Neural cell (in vitro differentiated cells): Measurements from ENCODE around the gene PCYT2. TPM values are rescaled to one million over a fixed set of nuclear protein-coding genes. Genes with fewer than 3 reads are reported as not detected.

Experiments used
- H2AFZ ChIP-seq: fragments of 200-600, 300-800 bp; sonication (generic), shearing (Covaris generic); 2 replicates; pipeline ENCODE4 v1.6.0; 2014; ENCODE audit warnings: low read depth, mild to moderate bottlenecking, antibody characterized with exemption, low read length, moderate library complexity
- H3F3A ChIP-seq: fragments of 200-600 bp; shearing (Covaris generic); 2 replicates; pipeline ENCODE4 v1.6.1; 2016; ENCODE audit warnings: mild to moderate bottlenecking, moderate library complexity, mixed read lengths, antibody characterized with exemption, low read length; ENCODE audit not compliant: insufficient read depth, poor library complexity, severe bottlenecking
- H3K27ac ChIP-seq: fragments of 200-600, 300-800 bp; sonication (generic), shearing (Covaris generic); 2 replicates; pipeline ENCODE4 v1.5.1; 2014; ENCODE audit warnings: mild to moderate bottlenecking, low read length, moderate library complexity
- H3K27me3 ChIP-seq: fragments of 300-800, 200-600 bp; sonication (generic), shearing (Covaris generic); 2 replicates; pipeline ENCODE4 v1.6.0; 2014; ENCODE audit warnings: mild to moderate bottlenecking, low read depth, low read length, moderate library complexity; ENCODE audit not compliant: insufficient read depth
- H3K36me3 ChIP-seq: fragments of 300-800, 200-600 bp; sonication (generic), shearing (Covaris generic); 2 replicates; pipeline ENCODE4 v1.5.1; 2014; ENCODE audit warnings: mild to moderate bottlenecking, antibody characterized with exemption, low read length, moderate library complexity; ENCODE audit not compliant: insufficient read depth
- H3K4me2 ChIP-seq: fragments of 300-800, 200-600 bp; sonication (generic), shearing (Covaris generic); 2 replicates; pipeline ENCODE4 v1.6.0; 2014; ENCODE audit warnings: mild to moderate bottlenecking, low read length
- H3K4me3 ChIP-seq: fragments of 300-800, 200-600 bp; sonication (generic), shearing (Covaris generic); 2 replicates; pipeline ENCODE4 v1.5.1; 2014; ENCODE audit warnings: mild to moderate bottlenecking, low read length, moderate library complexity
- H3K79me2 ChIP-seq: fragments of 200-600 bp; shearing (Covaris generic); replicated peaks from 2 replicates; pipeline ENCODE4 v1.6.0; 2014; ENCODE audit warnings: mild to moderate bottlenecking, low read length, moderate library complexity; ENCODE audit not compliant: insufficient read depth
- H3K9ac ChIP-seq: fragments of 300-800, 200-600 bp; sonication (generic), shearing (Covaris generic); 2 replicates; pipeline ENCODE4 v1.6.1; 2016; ENCODE audit warnings: mild to moderate bottlenecking, low read length, mixed read lengths
- H3K9me2 ChIP-seq: fragments of 200-600 bp; shearing (Covaris generic); 2 replicates; pipeline ENCODE4 v1.6.1; 2016; ENCODE audit warnings: mild to moderate bottlenecking, low read length, mixed read lengths; ENCODE audit not compliant: insufficient read depth
- H3K9me3 ChIP-seq: fragments of 200-600, 300-800 bp; sonication (generic), shearing (Covaris generic); 2 replicates; pipeline ENCODE4 v1.6.1; 2016; ENCODE audit warnings: mild to moderate bottlenecking, mixed run types, low read length, moderate library complexity, mixed read lengths
- H4K20me1 ChIP-seq: fragments of 200-600 bp; shearing (Covaris generic); 2 replicates; pipeline ENCODE4 v1.6.1; 2016; ENCODE audit warnings: mild to moderate bottlenecking, mixed run types; ENCODE audit not compliant: insufficient read depth
- CTCF ChIP-seq: fragments of 450-650 bp; IDR thresholded peaks from 2 replicates; pipeline ENCODE4 v1.5.1; 2014; ENCODE audit warnings: antibody characterized with exemption, mild to moderate bottlenecking, moderate library complexity; ENCODE audit not compliant: poor library complexity, severe bottlenecking
- EP300 ChIP-seq: fragments of 450-650 bp; conservative IDR thresholded peaks from 2 replicates; pipeline ENCODE4 v1.6.1; 2014; ENCODE audit warnings: antibody characterized with exemption, mild to moderate bottlenecking, moderate library complexity; ENCODE audit not compliant: poor library complexity, severe bottlenecking
- EZH2 ChIP-seq: fragments of 200-600, 300-800 bp; shearing (Covaris generic), sonication (generic); IDR thresholded peaks from 2 replicates; pipeline ENCODE4 v1.6.1; 2014; ENCODE audit warnings: antibody characterized with exemption, low read length, borderline replicate concordance, mild to moderate bottlenecking; ENCODE audit not compliant: insufficient read depth, poor library complexity, severe bottlenecking
- MXI1 ChIP-seq: fragments of 450-650 bp; conservative IDR thresholded peaks from 2 replicates; pipeline ENCODE4 v1.6.1; 2014; ENCODE audit warnings: antibody characterized with exemption, mild to moderate bottlenecking; ENCODE audit not compliant: poor library complexity, severe bottlenecking
- POLR2AphosphoS5 ChIP-seq: IDR thresholded peaks from 2 replicates; pipeline ENCODE4 v1.6.1; 2012
- RAD21 ChIP-seq: fragments of 450-650 bp; conservative IDR thresholded peaks from 2 replicates; pipeline ENCODE4 v1.6.1; 2014; ENCODE audit warnings: antibody characterized with exemption, mild to moderate bottlenecking, moderate library complexity
- REST ChIP-seq: IDR thresholded peaks from 2 replicates; pipeline ENCODE4 v1.6.1; 2012; ENCODE audit warnings: borderline replicate concordance
- SMC3 ChIP-seq: fragments of 450-650 bp; conservative IDR thresholded peaks from 2 replicates; pipeline ENCODE4 v1.6.1; 2014; ENCODE audit warnings: antibody characterized with exemption, mild to moderate bottlenecking, moderate library complexity; ENCODE audit not compliant: poor library complexity
- polyA plus RNA-seq: library from polyadenylated mRNA; depleted of rRNA; stranded (reverse); fragments of >200 nt; gene quantifications from 2 replicates; pipeline ENCODE4 v1.2.3, GENCODE V29; 2014

PCYT2 gene
- polyA plus RNA-seq, 1 donor from 2014 or later = 35.3 TPM

- H2AFZ ChIP-seq = no peak overlapping the region
- no peaks in the 10 kb centered on the region for H4K20me1 ChIP-seq
- H3K4me2 ChIP-seq = no peak overlapping the region
- H3K9me2 ChIP-seq = no peaks in the 10 kb centered on the region
- H3K27me3 ChIP-seq = no peaks in the 10 kb centered on the region
- no peak overlapping the region for H3K4me3 ChIP-seq
- no peaks in the 10 kb centered on the region for H3K36me3 ChIP-seq
- no peak overlapping the region for H3K27ac ChIP-seq
- no peak for TF ChIP-seq MXI1
- no peak for TF ChIP-seq REST
- no peak for TF ChIP-seq EZH2
- TF ChIP-seq POLR2AphosphoS5 = no peak
- no peak for TF ChIP-seq RAD21
- no peak for TF ChIP-seq CTCF
- no peak for TF ChIP-seq SMC3
- no peaks in the 10 kb centered on the region for H3F3A ChIP-seq
- no peak overlapping the region for H3K9ac ChIP-seq
- no peaks in the 10 kb centered on the region for H3K9me3 ChIP-seq
- no peaks in the 10 kb centered on the region for H3K79me2 ChIP-seq
These were observed 32.1 kb downstream of the PCYT2 start for GRCh38 chr17:81879121-81879520.

GRCh38 chr17:81878294-81878693, 32.9 kb downstream of the PCYT2 start:
- H3K27me3 ChIP-seq = no peaks in the 10 kb centered on the region
- H3K9ac ChIP-seq = no peak overlapping the region
- H3K79me2 ChIP-seq = no peaks in the 10 kb centered on the region
- no peak overlapping the region for H3K27ac ChIP-seq
- H3F3A ChIP-seq = no peaks in the 10 kb centered on the region
- no peaks in the 10 kb centered on the region for H3K9me2 ChIP-seq
- no peaks in the 10 kb centered on the region for H3K36me3 ChIP-seq
- TF ChIP-seq EP300 = no peak
- TF ChIP-seq POLR2AphosphoS5 = no peak
- no peak for TF ChIP-seq EZH2
- no peak for TF ChIP-seq CTCF
- TF ChIP-seq SMC3 = no peak
- TF ChIP-seq MXI1 = no peak
- TF ChIP-seq RAD21 = no peak
- no peak for TF ChIP-seq REST
- no peak overlapping the region for H3K4me3 ChIP-seq
- no peak overlapping the region for H3K4me2 ChIP-seq
- H3K9me3 ChIP-seq = no peaks in the 10 kb centered on the region
- H2AFZ ChIP-seq = no peak overlapping the region
- no peaks in the 10 kb centered on the region for H4K20me1 ChIP-seq
